HG03378 (cell line): ENCODE measurements around the gene PTGFR.

Experiments
- ATAC-seq: cut with Tn5 transposase; IDR thresholded peaks from one replicate; pipeline ENCODE4 v1.9.1; 2021; ENCODE audit warnings: mild to moderate bottlenecking, moderate library complexity; ENCODE audit not compliant: unreplicated experiment

PTGFR gene

GRCh38 chr1:78520216-78520615, 29.4 kb downstream of the PTGFR start:
- ATAC-seq = no peak

GRCh38 chr1:78520843-78521242, 30.1 kb downstream of the PTGFR start:
- ATAC-seq = no peak

GRCh38 chr1:78522136-78522535, 31.4 kb downstream of the PTGFR start:
- no peak for ATAC-seq

GRCh38 chr1:78526496-78526895, 35.7 kb downstream of the PTGFR start:
- no peak for ATAC-seq

- ATAC-seq = no peak
Measured at GRCh38 chr1:78527706-78528105, 36.9 kb downstream of the PTGFR start.

GRCh38 chr1:78533527-78533926, 42.8 kb downstream of the PTGFR start:
- ATAC-seq = no peak

- ATAC-seq = no peak
Measured at GRCh38 chr1:78535286-78535685, 44.5 kb downstream of the PTGFR start.

GRCh38 chr1:78536427-78536826, 45.7 kb downstream of the PTGFR start:
- no peak for ATAC-seq

GRCh38 chr1:78540048-78540447, 49.3 kb downstream of the PTGFR start:
- ATAC-seq = no peak

GRCh38 chr1:78541479-78541878, 50.7 kb downstream of the PTGFR start:
- no peak for ATAC-seq

- ATAC-seq = no peak
Measured at GRCh38 chr1:78543941-78544643, 53.3 kb downstream of the PTGFR start.

GRCh38 chr1:78547081-78547480, 56.3 kb downstream of the PTGFR start:
- no peak for ATAC-seq

GRCh38 chr1:78549331-78549730, 58.6 kb downstream of the PTGFR start:
- ATAC-seq = no peak

- ATAC-seq = no peak
Measured at GRCh38 chr1:78549891-78550290, 59.1 kb downstream of the PTGFR start.

- ATAC-seq = no peak
Measured at GRCh38 chr1:78553859-78554258, 63.1 kb downstream of the PTGFR start.

- ATAC-seq = no peak
Measured at GRCh38 chr1:78554840-78555239, 64.1 kb downstream of the PTGFR start.

GRCh38 chr1:78559680-78560079, 68.9 kb downstream of the PTGFR start:
- no peak for ATAC-seq

GRCh38 chr1:78560811-78561210, 70.0 kb downstream of the PTGFR start:
- no peak for ATAC-seq

GRCh38 chr1:78561856-78562255, 71.1 kb downstream of the PTGFR start:
- ATAC-seq = no peak

GRCh38 chr1:78565393-78565792, 74.6 kb downstream of the PTGFR start:
- ATAC-seq = no peak

- ATAC-seq = no peak
Measured at GRCh38 chr1:78570539-78570938, 79.8 kb downstream of the PTGFR start.

GRCh38 chr1:78577257-78578100, 86.7 kb downstream of the PTGFR start:
- no peak for ATAC-seq
